GM12878 (cell line): Measurements from ENCODE around the gene PHC2. TPM values are rescaled to one million over a fixed set of nuclear protein-coding genes. Genes with fewer than 3 reads are reported as not detected.

Experiments used
- ATAC-seq: fragments of 200-7000 bp; cut with Tn5 transposase; 3 replicates; pipeline ENCODE4 v1.9.1; 2020; ENCODE audit warnings: mild to moderate bottlenecking, moderate library complexity
- BruUV-seq: library from RNA; stranded (reverse); fragments of 400-500 nt; replicated peaks from 2 replicates; lab custom pipeline; 2021; lab: Mats Ljungman, UMichigan
- CTCF ChIA-PET: fragments of 300-600 bp; sonication (Branson Sonifier 250); formaldehyde crosslinking; extraction: SDS; loops from one replicate; lab custom pipeline; 2021; ENCODE audit warnings: inconsistent platforms; lab: Yijun Ruan, JAX
- POLR2A ChIA-PET: fragments of 350-600 bp; formaldehyde crosslinking; extraction: SDS; loops from one replicate; lab custom pipeline; 2021; ENCODE audit warnings: inconsistent platforms; lab: Charles Lee
- RAD21 ChIA-PET: fragments of 300-600 bp; sonication (Branson Sonifier 250); formaldehyde crosslinking; loops from one replicate; lab custom pipeline; 2023; ENCODE audit warnings: antibody characterized with exemption; ENCODE audit not compliant: unreplicated experiment; lab: Charles Lee
- SMC1A ChIA-PET: fragments of 300-600 bp; sonication (Branson Sonifier 250); formaldehyde crosslinking; loops from one replicate; lab custom pipeline; 2023; ENCODE audit not compliant: unreplicated experiment, uncharacterized antibody; lab: Charles Lee
- DNase-seq: peaks from one replicate; pipeline ENCODE4 v3.0.0-alpha.2; 2011; ENCODE audit warnings: low read depth, low spot score
- FAIRE-seq: peaks from 3 replicates; lab custom pipeline; 2011; peaks lifted over from hg19 to GRCh38; lab: Jason Lieb, UNC
- H2AFZ ChIP-seq: 2 replicates; pipeline ENCODE4 v1.6.0; 2011; ENCODE audit warnings: low read depth, low read length, control low read depth; ENCODE audit not compliant: control insufficient read depth
- H3K27ac ChIP-seq: 2 replicates; pipeline ENCODE4 v1.5.1; 2011; ENCODE audit warnings: control low read depth; ENCODE audit not compliant: control insufficient read depth, insufficient read depth
- H3K27me3 ChIP-seq, 2 experiments: replicated peaks in 1 of 2; 2 replicates each; pipeline versions ENCODE4 v1.6.0 to v1.6.1; 2011; ENCODE audit warnings: low read length in 1 of 2; ENCODE audit not compliant: control insufficient read depth in 2 of 2, insufficient read depth in 2 of 2
- H3K36me3 ChIP-seq, 2 experiments: 2 replicates each; pipeline ENCODE4 v1.5.1; 2011; ENCODE audit warnings: low read length in 1 of 2; ENCODE audit not compliant: control insufficient read depth in 2 of 2, insufficient read depth in 2 of 2
- H3K4me1 ChIP-seq: 2 replicates; pipeline ENCODE4 v1.6.1; 2011; ENCODE audit warnings: mild to moderate bottlenecking, low read length, moderate library complexity, mixed read lengths; ENCODE audit not compliant: control insufficient read depth, insufficient read depth
- H3K4me2 ChIP-seq: 2 replicates; pipeline ENCODE4 v1.6.0; 2011; ENCODE audit warnings: control low read depth; ENCODE audit not compliant: control insufficient read depth, insufficient read depth
- H3K4me3 ChIP-seq: fragments of 200-600 bp; sonication (generic); 2 replicates; pipeline ENCODE4 v1.5.1; 2016
- H3K79me2 ChIP-seq: 2 replicates; pipeline ENCODE4 v1.6.0; 2011; ENCODE audit warnings: low read length; ENCODE audit not compliant: control insufficient read depth, insufficient read depth
- H3K9ac ChIP-seq: 2 replicates; pipeline ENCODE4 v1.8.0; 2011; ENCODE audit warnings: low read length, control low read depth, mixed read lengths; ENCODE audit not compliant: control insufficient read depth, insufficient read depth
- H3K9me3 ChIP-seq: replicated peaks from 3 replicates; pipeline ENCODE4 v1.5.1; 2011; ENCODE audit warnings: mild to moderate bottlenecking, low read length; ENCODE audit not compliant: control insufficient read depth, insufficient read depth
- H4K20me1 ChIP-seq: 2 replicates; pipeline ENCODE4 v1.6.0; 2011; ENCODE audit not compliant: control insufficient read depth, insufficient read depth
- ASH2L ChIP-seq: fragments of 300-600, 200-600 bp; sonication (generic); IDR thresholded peaks from 2 replicates; pipeline ENCODE4 v1.6.1; 2017; ENCODE audit warnings: low read depth, mild to moderate bottlenecking, borderline replicate concordance
- CBX5 ChIP-seq: sonication (generic); IDR thresholded peaks from 2 replicates; pipeline ENCODE4 v1.6.1; 2016; ENCODE audit warnings: low read depth, moderate library complexity, mild to moderate bottlenecking, inconsistent platforms
- CREM ChIP-seq: IDR thresholded peaks from 2 replicates; pipeline ENCODE4 v1.6.1; 2014; ENCODE audit warnings: antibody characterized with exemption, low read depth
- EP300 ChIP-seq, 2 experiments: fragments of 150-350 bp in 1 of 2; IDR thresholded peaks; 2 replicates each; pipeline ENCODE4 v1.6.1; 2011 to 2012; ENCODE audit warnings: low read depth in 2 of 2, low read length in 2 of 2, borderline replicate concordance in 1 of 2, improper control_type of control experiment in 1 of 2, inconsistent platforms in 1 of 2; ENCODE audit not compliant: control insufficient read depth in 1 of 2
- JUNB ChIP-seq: IDR thresholded peaks from 2 replicates; pipeline ENCODE4 v1.6.1; 2016; ENCODE audit warnings: antibody characterized with exemption, mild to moderate bottlenecking
- MTA3 ChIP-seq: IDR thresholded peaks from 2 replicates; pipeline ENCODE4 v1.6.1; 2012; ENCODE audit warnings: low read length, inconsistent platforms, borderline replicate concordance
- MXI1 ChIP-seq: fragments of 150-350 bp; IDR thresholded peaks from 2 replicates; pipeline ENCODE4 v1.6.1; 2011; ENCODE audit warnings: low read depth, mild to moderate bottlenecking, inconsistent platforms, low read length, improper control_type of control experiment
- RBBP5 ChIP-seq: fragments of 200-600 bp; sonication (generic); conservative IDR thresholded peaks from 2 replicates; pipeline ENCODE4 v1.6.1; 2016
- REST ChIP-seq: IDR thresholded peaks from 2 replicates; pipeline ENCODE4 v1.6.1; 2012; ENCODE audit warnings: mild to moderate bottlenecking, low read depth, low read length
- SUPT20H ChIP-seq: IDR thresholded peaks from 2 replicates; pipeline ENCODE4 v1.6.1; 2011; ENCODE audit warnings: low read depth, mild to moderate bottlenecking, low read length, moderate library complexity, borderline replicate concordance; ENCODE audit not compliant: control insufficient read depth
- TBL1XR1 ChIP-seq: IDR thresholded peaks from 2 replicates; pipeline ENCODE4 v1.6.1; 2012; ENCODE audit warnings: low read depth, low read length, improper control_type of control experiment
- ZNF274 ChIP-seq: IDR thresholded peaks from one replicate; pipeline ENCODE4 v1.8.0; 2011; ENCODE audit not compliant: insufficient read length, insufficient read depth
- ZZZ3 ChIP-seq: IDR thresholded peaks from 2 replicates; pipeline ENCODE4 v1.6.1; 2011; ENCODE audit warnings: low read depth; ENCODE audit not compliant: control insufficient read depth, insufficient read length
- WGBS: methylation state at CpG from one replicate; pipeline ENCODE4 v1.1.6; 2016; ENCODE audit warnings: low lambda C conversion rate; ENCODE audit not compliant: insufficient replicate concordance, insufficient coverage; ENCODE audit errors: missing lambda C conversion rate; 5-methylcytosine and 5-hydroxymethylcytosine counted together
- in situ Hi-C: fragments of 300-500 bp; cut with MboI; formaldehyde crosslinking; loops from 9 replicates; pipeline ENCODE4 v1.14.3; 2018; ENCODE audit warnings: mixed read lengths
- intact Hi-C: fragments of 100-400 bp; cut with micrococcal nuclease; formaldehyde crosslinking; loops from one replicate; pipeline ENCODE4 v1.14.2; 2022; ENCODE audit not compliant: unreplicated experiment
- polyA plus RNA-seq, 11 experiments: library from polyadenylated mRNA; depleted of rRNA in 4 of 11; unstranded in 6 of 11; stranded (reverse) in 5 of 11; fragments of >200 nt; fragmentation: Nextera tagmentation in 4 of 11; fragmentation: Illumina TruSeq in 1 of 11; extraction: Ambion mirVana in 4 of 11; extraction: Trizol in 1 of 11; gene quantifications; 1 replicate in 1 of 11; 2 replicates in 10 of 11; pipeline versions ENCODE4 v1.2.1 to v1.2.3, GENCODE V29; 2011 to 2016; ENCODE audit warnings: inconsistent platforms in 2 of 11, missing spikeins in 2 of 11, low read depth in 1 of 11
- total RNA-seq, 4 experiments: library from RNA; depleted of rRNA in 3 of 4; stranded (reverse); fragments of >200 nt in 3 of 4; fragmentation: Illumina TruSeq in 1 of 4; extraction: Trizol in 1 of 4; gene quantifications; 2 replicates each; pipeline versions ENCODE4 v1.2.1 to v1.2.3, GENCODE V29; 2013 to 2021
- TF ChIP-seq, protein P1 (sequence below): fragments of 450-650 bp; formaldehyde crosslinking; IDR thresholded peaks from 2 replicates; pipeline ENCODE4 v1.4.0; 2020; ENCODE audit warnings: mild to moderate bottlenecking, moderate library complexity

PHC2 gene
- total and polyA plus RNA-seq, 10 of the 15 experiments (the other 5 are each of a cell fraction or from before 2014, with no cell fraction given): 2.0 to 35.9 (median 16.4) TPM

DNA sequence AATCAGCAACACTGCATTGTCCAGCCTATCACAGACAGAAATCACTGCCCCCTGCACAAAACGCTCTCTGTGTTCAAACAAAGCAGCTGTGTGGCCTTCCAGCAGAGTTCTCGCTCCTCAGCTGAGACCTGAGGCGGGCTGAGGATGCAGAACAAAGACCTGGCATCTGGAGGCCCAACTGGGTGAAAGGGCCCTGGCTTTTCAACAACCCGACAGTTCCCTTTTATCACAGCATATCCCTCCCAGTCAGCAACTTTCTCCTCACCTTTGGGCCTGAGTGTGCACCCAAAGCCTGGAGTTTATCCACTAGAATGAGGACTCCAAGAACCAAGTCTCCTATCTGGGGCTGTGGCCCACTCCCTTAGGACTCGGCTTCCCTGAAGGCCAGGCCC, 67.4 kb downstream of the PHC2 start:
- 32% methylated on average over 5 of the region's 5 CpGs for WGBS
- FAIRE-seq (no peak), DNase-seq (no peak), ATAC-seq (no peak)
- SMC1A ChIA-PET: interaction anchor here (0.7 to 8.5 kb wide), 3 partner anchors 17 to 108 kb away, joined by 3 to 71 read pairs (median 17); partner anchors contain the start of gene ZSCAN20
- RAD21 ChIA-PET: interaction anchor here (3.3 to 3.4 kb wide), 2 partner anchors 68 to 108 kb away, joined by 15 to 21 read pairs; partner anchors contain the start of gene ZSCAN20
- no peaks in the 10 kb centered on the region for H4K20me1 ChIP-seq
- H3K27ac ChIP-seq: no peak overlapping the region
- intact Hi-C loops: no loop called here
- no peaks in the 10 kb centered on the region for H3K4me1 ChIP-seq
- no peak overlapping the region for H3K4me2 ChIP-seq
- no peaks in the 10 kb centered on the region for H3K27me3 ChIP-seq
- in situ Hi-C loops: no loop called here
- no peaks in the 10 kb centered on the region for H3K79me2 ChIP-seq
- POLR2A ChIA-PET: interaction anchor here (0.6 kb wide), 1 partner anchor 11 kb away, joined by 5 read pairs; no protein-coding TSS in a partner anchor
- no peak overlapping the region for H3K9ac ChIP-seq
- H3K36me3 ChIP-seq: no peaks in the 10 kb centered on the region
- H2AFZ ChIP-seq: no peak overlapping the region
- no TSS peak for BruUV-seq
- no peak overlapping the region for H3K4me3 ChIP-seq
- CTCF ChIA-PET: interaction anchor here (0.8 to 4.3 kb wide), 4 partner anchors 67 to 429 kb away, joined by 3 to 47 read pairs (median 4); no protein-coding TSS in a partner anchor
- no peaks in the 10 kb centered on the region for H3K9me3 ChIP-seq
- TF ChIP-seq EP300 (IDR thresholded peaks at IDR 0.05; ENCODE audit: borderline replicate concordance in 1 of 2, control insufficient read depth in 1 of 2, low read depth in 2 of 2, low read length in 2 of 2) (no peak), JUNB (no peak), TBL1XR1 (no peak), MXI1 (no peak), CBX5 (no peak), ASH2L (no peak), CREM (no peak), ZNF274 (no peak), ZZZ3 (no peak), RBBP5 (no peak), MTA3 (no peak), SUPT20H (no peak), REST (no peak)
- TF ChIP-seq, protein P1, sequence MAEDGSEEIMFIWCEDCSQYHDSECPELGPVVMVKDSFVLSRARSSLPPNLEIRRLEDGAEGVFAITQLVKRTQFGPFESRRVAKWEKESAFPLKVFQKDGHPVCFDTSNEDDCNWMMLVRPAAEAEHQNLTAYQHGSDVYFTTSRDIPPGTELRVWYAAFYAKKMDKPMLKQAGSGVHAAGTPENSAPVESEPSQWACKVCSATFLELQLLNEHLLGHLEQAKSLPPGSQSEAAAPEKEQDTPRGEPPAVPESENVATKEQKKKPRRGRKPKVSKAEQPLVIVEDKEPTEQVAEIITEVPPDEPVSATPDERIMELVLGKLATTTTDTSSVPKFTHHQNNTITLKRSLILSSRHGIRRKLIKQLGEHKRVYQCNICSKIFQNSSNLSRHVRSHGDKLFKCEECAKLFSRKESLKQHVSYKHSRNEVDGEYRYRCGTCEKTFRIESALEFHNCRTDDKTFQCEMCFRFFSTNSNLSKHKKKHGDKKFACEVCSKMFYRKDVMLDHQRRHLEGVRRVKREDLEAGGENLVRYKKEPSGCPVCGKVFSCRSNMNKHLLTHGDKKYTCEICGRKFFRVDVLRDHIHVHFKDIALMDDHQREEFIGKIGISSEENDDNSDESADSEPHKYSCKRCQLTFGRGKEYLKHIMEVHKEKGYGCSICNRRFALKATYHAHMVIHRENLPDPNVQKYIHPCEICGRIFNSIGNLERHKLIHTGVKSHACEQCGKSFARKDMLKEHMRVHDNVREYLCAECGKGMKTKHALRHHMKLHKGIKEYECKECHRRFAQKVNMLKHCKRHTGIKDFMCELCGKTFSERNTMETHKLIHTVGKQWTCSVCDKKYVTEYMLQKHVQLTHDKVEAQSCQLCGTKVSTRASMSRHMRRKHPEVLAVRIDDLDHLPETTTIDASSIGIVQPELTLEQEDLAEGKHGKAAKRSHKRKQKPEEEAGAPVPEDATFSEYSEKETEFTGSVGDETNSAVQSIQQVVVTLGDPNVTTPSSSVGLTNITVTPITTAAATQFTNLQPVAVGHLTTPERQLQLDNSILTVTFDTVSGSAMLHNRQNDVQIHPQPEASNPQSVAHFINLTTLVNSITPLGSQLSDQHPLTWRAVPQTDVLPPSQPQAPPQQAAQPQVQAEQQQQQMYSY: no peak
